HG02588 (cell line): ENCODE results near the gene NQO2.
A peak's percentile ranks its signal among the peaks of the same experiment; 100 is the strongest.
"Not testable (repeated sequence)": the region's sequence is repeated elsewhere in the genome, so short reads cannot be mapped to it uniquely, and the experiment has no call there.

ENCODE experiments used
- ATAC-seq: cut with Tn5 transposase; IDR thresholded peaks from one replicate; pipeline ENCODE4 v1.9.1; 2021; ENCODE audit warnings: mild to moderate bottlenecking, moderate library complexity; ENCODE audit not compliant: unreplicated experiment

Gene NQO2

GRCh38 chr6:3011592-3011991 lies 11.9 kb downstream of the NQO2 start:
- ATAC-seq, result no peak

GRCh38 chr6:3013486-3013885 lies 13.8 kb downstream of the NQO2 start:
- ATAC-seq, result no peak

- no peak for ATAC-seq
Measured at GRCh38 chr6:3013901-3014674, 14.4 kb downstream of the NQO2 start.

GRCh38 chr6:3014675-3015066 lies 15.0 kb downstream of the NQO2 start:
- no peak for ATAC-seq

- no peak for ATAC-seq
Measured at GRCh38 chr6:3015144-3015543, 15.4 kb downstream of the NQO2 start.

GRCh38 chr6:3016473-3017280 lies 17.0 kb downstream of the NQO2 start:
- ATAC-seq, result no peak

- ATAC-seq, result no peak
Measured at GRCh38 chr6:3017304-3017703, 17.6 kb downstream of the NQO2 start.

- ATAC-seq, result no peak
Measured at GRCh38 chr6:3019065-3019464, 19.4 kb downstream of the NQO2 start.

GRCh38 chr6:3019749-3020320 lies 20.1 kb downstream of the NQO2 start:
- no peak for ATAC-seq

GRCh38 chr6:3020976-3021598 lies 21.4 kb downstream of the NQO2 start:
- not testable (repeated sequence) for ATAC-seq

- ATAC-seq, result no peak
Measured at GRCh38 chr6:3022765-3023662, 23.3 kb downstream of the NQO2 start.

GRCh38 chr6:3023663-3024483 lies 24.2 kb downstream of the NQO2 start:
- ATAC-seq, result peak; percentile 78

GRCh38 chr6:3026791-3027626 lies 27.3 kb downstream of the NQO2 start:
- ATAC-seq, result peak; percentile 70

GRCh38 chr6:3028156-3028555 lies 28.5 kb downstream of the NQO2 start:
- ATAC-seq, result not testable (repeated sequence)

- ATAC-seq, result no peak
Measured at GRCh38 chr6:3031857-3032640, 32.4 kb downstream of the NQO2 start.

- ATAC-seq, result no peak
Measured at GRCh38 chr6:3032986-3033385, 33.3 kb downstream of the NQO2 start.

- no peak for ATAC-seq
Measured at GRCh38 chr6:3033652-3034051, 34.0 kb downstream of the NQO2 start.

- ATAC-seq, result no peak
Measured at GRCh38 chr6:3035397-3035796, 35.7 kb downstream of the NQO2 start.
